Measurements from ENCODE around the gene CRISP1. TPM values are rescaled to one million over a fixed set of nuclear protein-coding genes. Genes with fewer than 3 reads are reported as not detected.

The CRISP1 gene
- total and polyA plus RNA-seq, 9 of the 15 experiments (the other 6 are each of a cell fraction or from before 2014, with no cell fraction given), result not detected

DNA sequence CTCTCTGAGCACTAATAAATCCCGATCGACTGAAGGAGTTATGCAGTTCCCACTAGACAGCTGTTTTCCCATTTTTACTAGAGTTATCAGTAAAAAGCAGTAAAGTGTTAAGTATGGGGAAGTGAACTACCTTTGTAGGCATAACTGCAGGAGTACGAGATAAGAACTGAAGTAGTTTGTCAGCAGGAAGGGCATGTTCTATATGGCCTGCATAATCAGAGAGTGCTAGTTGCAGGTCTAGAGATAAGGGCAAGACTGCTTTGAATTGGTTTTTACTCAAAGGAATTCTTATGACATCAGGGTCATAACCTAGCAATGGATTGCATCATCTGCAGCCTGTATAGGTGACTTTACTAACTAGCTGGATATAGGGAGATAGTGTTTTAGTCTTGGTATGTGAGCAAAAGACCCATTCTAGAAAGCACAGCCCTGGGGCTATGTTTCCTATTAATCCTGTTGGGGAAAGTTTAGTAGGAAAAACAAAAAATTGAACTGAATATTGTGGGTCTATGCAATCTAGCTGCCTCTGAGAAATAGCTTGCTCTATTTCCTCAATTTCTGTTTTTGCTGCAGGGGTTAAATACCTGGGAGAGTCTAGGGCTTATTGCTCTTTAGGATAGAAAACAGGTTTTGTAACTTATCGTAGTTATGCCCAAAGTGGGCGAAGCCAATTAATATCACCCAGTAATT is 22.6 kb upstream of the CRISP1 start (continued):
- TF ChIP-seq, protein P1, sequence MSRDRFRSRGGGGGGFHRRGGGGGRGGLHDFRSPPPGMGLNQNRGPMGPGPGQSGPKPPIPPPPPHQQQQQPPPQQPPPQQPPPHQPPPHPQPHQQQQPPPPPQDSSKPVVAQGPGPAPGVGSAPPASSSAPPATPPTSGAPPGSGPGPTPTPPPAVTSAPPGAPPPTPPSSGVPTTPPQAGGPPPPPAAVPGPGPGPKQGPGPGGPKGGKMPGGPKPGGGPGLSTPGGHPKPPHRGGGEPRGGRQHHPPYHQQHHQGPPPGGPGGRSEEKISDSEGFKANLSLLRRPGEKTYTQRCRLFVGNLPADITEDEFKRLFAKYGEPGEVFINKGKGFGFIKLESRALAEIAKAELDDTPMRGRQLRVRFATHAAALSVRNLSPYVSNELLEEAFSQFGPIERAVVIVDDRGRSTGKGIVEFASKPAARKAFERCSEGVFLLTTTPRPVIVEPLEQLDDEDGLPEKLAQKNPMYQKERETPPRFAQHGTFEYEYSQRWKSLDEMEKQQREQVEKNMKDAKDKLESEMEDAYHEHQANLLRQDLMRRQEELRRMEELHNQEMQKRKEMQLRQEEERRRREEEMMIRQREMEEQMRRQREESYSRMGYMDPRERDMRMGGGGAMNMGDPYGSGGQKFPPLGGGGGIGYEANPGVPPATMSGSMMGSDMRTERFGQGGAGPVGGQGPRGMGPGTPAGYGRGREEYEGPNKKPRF (IDR thresholded peaks at IDR 0.05; ENCODE audit: low read depth, low read length), result no peak
- peak; percentile 84 for TF ChIP-seq THRB (CRISPR knock-in tag; conservative IDR thresholded peaks at IDR 0.05)
- TF ChIP-seq, protein P2, sequence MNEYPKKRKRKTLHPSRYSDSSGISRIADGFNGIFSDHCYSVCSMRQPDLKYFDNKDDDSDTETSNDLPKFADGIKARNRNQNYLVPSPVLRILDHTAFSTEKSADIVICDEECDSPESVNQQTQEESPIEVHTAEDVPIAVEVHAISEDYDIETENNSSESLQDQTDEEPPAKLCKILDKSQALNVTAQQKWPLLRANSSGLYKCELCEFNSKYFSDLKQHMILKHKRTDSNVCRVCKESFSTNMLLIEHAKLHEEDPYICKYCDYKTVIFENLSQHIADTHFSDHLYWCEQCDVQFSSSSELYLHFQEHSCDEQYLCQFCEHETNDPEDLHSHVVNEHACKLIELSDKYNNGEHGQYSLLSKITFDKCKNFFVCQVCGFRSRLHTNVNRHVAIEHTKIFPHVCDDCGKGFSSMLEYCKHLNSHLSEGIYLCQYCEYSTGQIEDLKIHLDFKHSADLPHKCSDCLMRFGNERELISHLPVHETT (CRISPR knock-in tag; conservative IDR thresholded peaks at IDR 0.05 in 1 of 2, IDR thresholded peaks at IDR 0.05 in 1 of 2), result peak in 1 of 2 experiments; percentile 65; a peak in 1 of 4 replicates
- peak; percentile 51; the same call in 1 of the 2 replicates for TF ChIP-seq ADNP (tag; IDR thresholded peaks at IDR 0.05)
- TF ChIP-seq HEY1 (CRISPR knock-in tag; IDR thresholded peaks at IDR 0.05; ENCODE audit: borderline replicate concordance), result no peak
- no peak for TF ChIP-seq ZNF668 (CRISPR knock-in tag; IDR thresholded peaks at IDR 0.05)
- TF ChIP-seq MYNN (IDR thresholded peaks at IDR 0.05), result peak; percentile 69; the same call in 1 of the 2 replicates
- TF ChIP-seq MYNN (CRISPR knock-in tag; IDR thresholded peaks at IDR 0.05), result no peak
- peak; percentile 77 for TF ChIP-seq NR2C1 (IDR thresholded peaks at IDR 0.05)
- peak; percentile 89 for TF ChIP-seq NR2C1 (tag; IDR thresholded peaks at IDR 0.05)
- TF ChIP-seq TOE1 (IDR thresholded peaks at IDR 0.05; ENCODE audit: borderline replicate concordance), result peak; percentile 77
- TF ChIP-seq TOE1 (CRISPR knock-in tag; IDR thresholded peaks at IDR 0.05; ENCODE audit: borderline replicate concordance, low read depth), result no peak
- no peak for TF ChIP-seq HSF4 (CRISPR knock-in tag; IDR thresholded peaks at IDR 0.05; ENCODE audit: borderline replicate concordance)
- TF ChIP-seq ZNF57 (CRISPR knock-in tag; IDR thresholded peaks at IDR 0.05), result no peak
- no peak for TF ChIP-seq HNRNPLL (IDR thresholded peaks at IDR 0.05; ENCODE audit: low read depth, low read length, poor library complexity, severe bottlenecking)
- TF ChIP-seq CBX2 (IDR thresholded peaks at IDR 0.05; ENCODE audit: insufficient read depth, low read length, poor library complexity, severe bottlenecking), result no peak
- TF ChIP-seq ZNF778 (CRISPR knock-in tag; IDR thresholded peaks at IDR 0.05), result no peak
- peak; percentile 90 for TF ChIP-seq SMARCC2 (IDR thresholded peaks at IDR 0.05; ENCODE audit: low read depth)
- peak; percentile 91 for TF ChIP-seq POLR2AphosphoS5 (IDR thresholded peaks at IDR 0.05; ENCODE audit: control insufficient read depth, insufficient read depth, low read depth, low read length)
- TF ChIP-seq MAX (CRISPR knock-in tag; IDR thresholded peaks at IDR 0.05), result no peak
- peak; percentile 83 for TF ChIP-seq PYGO2 (tag; IDR thresholded peaks at IDR 0.05)
- peak; percentile 82 for TF ChIP-seq CREM (IDR thresholded peaks at IDR 0.05; ENCODE audit: low read depth)
- TF ChIP-seq FIP1L1 (IDR thresholded peaks at IDR 0.05; ENCODE audit: low read depth, low read length, poor library complexity, severe bottlenecking), result no peak
- TF ChIP-seq BDP1 (IDR thresholded peaks at IDR 0.05; ENCODE audit: insufficient read depth, insufficient read length), result no peak

Data from K562 (cell line).